NOMO-1 treated with dmso at 0.1 percent for 144 hours (cell line): Measurements from ENCODE around the gene C22orf39.

ENCODE experiments used
- DNase-seq: peaks from one replicate; lab custom pipeline; 2025; ENCODE audit not compliant: unreplicated experiment; lab: John Stamatoyannopoulos, UW

C22orf39 gene

DNA sequence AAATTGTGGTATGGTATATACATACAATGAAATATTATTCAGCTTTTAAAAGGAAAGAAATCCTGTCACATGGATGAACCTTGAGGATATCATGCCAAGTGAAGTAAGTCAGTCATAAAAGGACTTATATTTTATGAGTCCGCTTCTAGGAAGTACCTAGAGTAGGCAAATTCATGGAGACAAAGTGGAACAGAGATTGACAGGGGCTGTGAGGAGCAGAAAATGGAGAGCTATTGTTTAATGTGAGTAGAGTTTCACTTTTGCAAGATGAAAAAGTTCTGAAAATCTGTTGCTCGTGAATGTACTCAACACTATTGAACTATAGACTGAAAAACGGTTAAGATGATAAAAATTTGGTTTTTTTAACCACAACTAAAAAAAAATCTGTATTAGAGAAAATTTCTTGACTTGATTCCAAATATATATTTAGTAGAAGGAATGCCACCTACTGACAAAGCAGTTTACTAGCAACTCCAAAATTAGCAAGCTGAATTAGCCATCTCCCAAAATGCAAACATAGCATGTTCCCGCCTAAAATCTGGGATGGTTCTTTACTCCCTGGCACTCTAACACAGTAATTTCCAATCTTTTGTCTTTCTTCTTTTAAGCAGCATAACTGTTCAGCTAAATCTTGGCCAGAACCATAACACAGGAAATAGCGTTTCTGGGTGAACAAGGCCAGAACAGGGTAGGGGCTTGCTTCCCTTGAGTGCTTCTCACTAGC lies 30.0 kb upstream of the C22orf39 start:
- DNase-seq, result no peak

- no peak for DNase-seq
These were observed 28.5 kb upstream of the C22orf39 start for GRCh38 chr22:19476023-19476422.

- no peak for DNase-seq
These were observed 26.1 kb upstream of the C22orf39 start for GRCh38 chr22:19473578-19473977.

DNA sequence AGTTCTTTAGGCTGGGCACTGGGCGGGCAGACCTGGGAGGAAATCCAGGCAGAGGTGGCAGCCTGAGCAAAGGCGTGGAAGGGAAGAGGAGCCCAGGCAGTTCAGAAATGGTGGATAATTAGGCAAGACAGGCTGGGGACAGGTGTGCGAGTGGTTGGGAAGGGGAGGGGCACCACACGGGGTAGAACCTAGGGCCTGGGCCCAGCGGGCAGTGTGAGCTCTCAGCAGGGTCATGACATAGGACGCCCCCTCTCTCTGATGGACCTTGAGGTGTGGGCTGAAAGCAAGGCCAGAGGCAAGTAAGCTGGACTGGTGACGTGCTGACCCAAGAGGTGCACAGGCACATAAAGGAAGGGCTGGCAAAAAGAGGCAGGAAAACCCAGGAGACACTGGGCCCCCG lies 24.7 kb upstream of the C22orf39 start:
- DNase-seq, result no peak

GRCh38 chr22:19471572-19471971 lies 24.1 kb upstream of the C22orf39 start:
- DNase-seq, result no peak

GRCh38 chr22:19470010-19470409 lies 22.5 kb upstream of the C22orf39 start:
- DNase-seq, result no peak

- DNase-seq, result no peak
These were observed 21.9 kb upstream of the C22orf39 start for GRCh38 chr22:19469421-19469820.

- no peak for DNase-seq
These were observed 20.4 kb upstream of the C22orf39 start for GRCh38 chr22:19467912-19468311.

- DNase-seq, result no peak
These were observed 19.6 kb upstream of the C22orf39 start for GRCh38 chr22:19466848-19467752.

DNA sequence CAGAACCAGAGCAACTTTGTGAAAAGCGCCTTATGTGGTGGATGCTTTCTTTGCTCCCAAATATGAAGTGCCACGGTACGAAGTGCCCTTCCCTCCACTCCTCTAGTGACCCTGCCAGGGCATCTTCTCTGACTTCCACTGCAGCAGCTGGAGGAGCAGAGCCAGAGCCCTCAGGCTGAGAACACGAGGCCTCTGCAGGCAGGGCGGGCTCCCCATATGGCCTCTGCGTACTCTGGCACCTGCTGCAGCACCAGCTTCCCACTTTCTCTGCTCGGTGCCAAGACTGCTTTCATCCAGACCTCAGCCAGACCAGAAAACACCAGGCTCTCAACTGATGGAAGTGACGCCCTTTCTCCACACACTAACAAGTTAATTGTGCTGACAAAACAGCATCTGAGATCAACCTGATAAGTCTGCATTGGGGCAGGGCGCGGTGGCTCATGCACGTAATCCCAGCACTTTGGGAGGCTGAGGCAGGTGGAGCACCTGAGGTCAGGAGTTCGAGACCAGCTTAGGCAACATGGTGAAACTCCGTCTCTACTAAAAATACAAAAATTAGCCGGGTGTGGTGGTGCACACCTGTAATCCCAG lies 18.7 kb upstream of the C22orf39 start:
- DNase-seq, result no peak

- DNase-seq, result no peak
These were observed 17.5 kb upstream of the C22orf39 start for GRCh38 chr22:19464975-19465374.

DNA sequence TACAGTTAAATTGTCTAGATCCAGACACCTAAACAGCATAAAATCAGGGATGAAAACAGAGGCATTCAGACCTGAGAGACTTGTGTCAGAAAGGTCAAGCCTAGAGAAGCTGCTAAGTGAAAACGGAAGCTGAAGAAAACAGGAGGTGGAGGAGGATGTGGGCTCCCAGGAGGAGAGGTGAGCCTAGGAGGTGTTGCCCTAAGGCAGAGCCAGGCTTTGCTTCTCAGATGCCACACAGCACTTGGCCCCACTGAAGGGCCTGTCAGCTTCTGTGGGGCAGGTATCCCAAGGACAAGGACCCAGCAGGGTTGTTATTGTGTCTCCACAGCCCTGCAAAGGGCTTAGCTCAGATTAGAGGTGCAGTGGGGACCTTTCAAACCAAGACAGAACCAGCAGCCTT lies 17.0 kb upstream of the C22orf39 start:
- DNase-seq, result no peak

DNA sequence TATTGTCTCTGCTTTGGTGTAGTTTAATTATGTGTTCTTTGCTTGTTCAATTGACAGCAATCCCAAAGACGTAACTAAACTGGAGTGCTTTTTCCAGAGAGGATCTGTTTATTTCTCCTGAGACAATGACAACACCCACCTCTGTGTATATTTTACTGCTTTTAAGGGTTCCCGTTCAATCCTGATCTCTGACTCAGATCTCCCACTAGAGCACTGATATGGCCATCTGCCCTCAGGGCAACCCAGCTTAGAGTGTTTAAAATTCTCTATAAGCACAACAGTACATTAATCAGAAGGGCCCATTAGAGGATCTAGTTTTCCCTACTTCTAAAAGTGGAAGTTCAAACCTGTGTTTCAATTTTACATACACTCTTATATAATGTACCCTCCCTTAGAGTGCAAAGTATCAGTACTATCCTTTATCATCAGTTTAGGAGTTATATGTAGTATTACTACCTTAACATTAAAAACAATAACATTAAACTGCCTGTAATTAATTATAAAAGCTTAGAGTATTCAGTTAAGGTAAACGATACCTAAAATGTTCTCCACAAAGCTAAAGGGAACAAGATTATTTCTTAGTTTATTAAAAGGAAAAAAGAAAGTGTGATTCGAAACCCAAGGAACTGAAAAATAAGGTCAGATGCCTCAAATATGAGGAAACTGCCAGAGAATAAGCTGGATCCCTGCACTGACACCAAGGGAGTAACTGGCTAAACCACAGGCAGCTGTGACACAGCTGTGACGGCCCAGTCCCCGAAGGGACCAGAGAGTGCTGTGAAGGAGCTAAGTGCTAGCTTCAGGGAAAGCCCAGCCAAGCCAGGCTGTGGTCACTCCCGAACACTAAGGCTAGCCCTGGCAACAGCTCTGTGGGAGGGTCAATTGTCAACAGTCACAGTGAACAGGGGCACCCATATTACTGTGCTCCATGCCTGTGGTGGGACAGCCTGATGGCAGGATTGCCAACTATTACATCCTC lies 16.3 kb upstream of the C22orf39 start:
- no peak for DNase-seq

GRCh38 chr22:19463008-19463407 lies 15.5 kb upstream of the C22orf39 start:
- no peak for DNase-seq

GRCh38 chr22:19461506-19461905 lies 14.0 kb upstream of the C22orf39 start:
- DNase-seq, result no peak

- no peak for DNase-seq
These were observed 12.5 kb upstream of the C22orf39 start for GRCh38 chr22:19460036-19460435.

DNA sequence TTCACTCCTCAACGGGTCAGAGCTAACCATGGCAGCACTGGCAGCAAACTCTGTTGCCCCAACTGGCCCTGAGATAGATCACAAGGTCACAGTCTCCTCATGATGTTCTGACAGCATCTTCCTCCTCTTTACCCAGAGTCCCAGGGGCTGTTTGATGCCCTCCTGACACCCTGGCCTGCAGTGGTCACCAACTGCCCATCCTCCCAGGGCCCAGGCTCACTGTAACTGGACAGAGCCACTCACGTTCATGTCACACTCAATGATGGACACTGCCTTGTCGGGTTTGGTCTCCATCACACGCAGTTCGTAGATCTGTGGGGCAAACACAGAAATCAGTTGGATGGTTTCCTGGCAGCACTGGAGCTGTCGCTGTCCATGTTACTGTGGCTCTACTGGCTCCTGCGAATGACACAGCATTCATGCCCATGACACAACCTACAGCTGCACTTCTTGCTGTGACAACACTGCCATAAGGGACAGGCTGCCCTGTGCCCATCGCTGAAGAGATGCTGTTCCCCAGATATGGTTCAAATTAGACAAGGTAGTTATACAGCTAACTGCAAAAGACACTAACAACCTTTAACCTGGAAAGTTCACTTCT lies 10.4 kb upstream of the C22orf39 start:
- DNase-seq, result no peak

DNA sequence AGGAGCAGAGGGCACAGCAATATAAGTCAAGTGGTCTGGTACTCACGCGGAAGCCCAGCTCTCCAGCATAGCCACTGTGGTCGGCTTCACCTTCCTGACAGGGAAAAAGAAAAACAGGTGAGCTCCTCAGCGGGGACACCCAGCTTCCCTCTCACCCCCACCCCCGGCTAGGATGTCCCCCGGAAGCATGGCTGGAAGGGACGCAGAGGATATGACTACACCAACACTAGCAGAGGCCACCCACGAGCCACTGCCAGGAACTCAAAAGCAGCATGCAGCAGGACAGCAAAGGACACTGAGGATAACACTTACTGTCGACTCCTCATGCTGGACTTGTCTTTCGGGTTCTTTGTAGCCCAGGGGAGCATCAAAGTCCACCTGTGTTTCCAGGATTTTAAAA lies 9.0 kb upstream of the C22orf39 start:
- DNase-seq, result no peak

DNA sequence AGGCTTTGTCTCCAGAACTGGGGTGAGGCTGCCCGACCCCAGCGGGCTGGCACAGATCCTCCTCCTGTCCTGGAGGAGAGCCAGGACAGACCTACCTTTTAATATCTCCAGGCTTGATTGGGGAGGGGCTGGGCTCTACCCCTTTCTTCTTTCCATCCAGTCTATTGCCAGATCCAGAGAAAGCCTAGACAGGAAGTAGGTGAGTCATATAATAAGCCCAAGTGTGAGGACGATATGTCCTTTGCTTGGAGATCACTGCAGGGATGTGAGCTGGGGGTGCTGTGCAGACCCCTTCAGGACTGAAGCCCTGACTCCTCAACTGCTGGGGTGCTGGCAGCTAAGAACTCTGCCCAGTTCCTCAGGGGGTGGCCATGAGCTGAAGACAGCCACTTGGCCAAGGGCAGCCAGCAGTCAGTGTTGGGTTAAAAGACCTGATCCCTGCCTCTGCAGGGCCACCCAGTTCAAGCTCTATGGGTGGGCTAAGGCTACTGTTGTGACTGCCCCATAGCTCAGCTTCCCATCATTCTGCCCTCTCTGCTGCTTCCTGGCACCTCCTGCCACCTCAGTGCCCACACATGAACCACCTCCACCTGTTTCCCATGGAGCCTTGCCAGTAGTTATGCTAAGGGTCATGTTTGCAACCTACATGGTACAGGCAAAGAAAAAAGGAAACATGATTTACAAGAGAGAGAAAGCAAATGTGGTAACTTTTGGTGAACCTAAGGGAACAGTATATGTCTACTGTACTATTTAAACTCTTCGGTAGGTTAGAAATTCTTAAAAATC lies 8.3 kb upstream of the C22orf39 start:
- DNase-seq, result no peak

DNA sequence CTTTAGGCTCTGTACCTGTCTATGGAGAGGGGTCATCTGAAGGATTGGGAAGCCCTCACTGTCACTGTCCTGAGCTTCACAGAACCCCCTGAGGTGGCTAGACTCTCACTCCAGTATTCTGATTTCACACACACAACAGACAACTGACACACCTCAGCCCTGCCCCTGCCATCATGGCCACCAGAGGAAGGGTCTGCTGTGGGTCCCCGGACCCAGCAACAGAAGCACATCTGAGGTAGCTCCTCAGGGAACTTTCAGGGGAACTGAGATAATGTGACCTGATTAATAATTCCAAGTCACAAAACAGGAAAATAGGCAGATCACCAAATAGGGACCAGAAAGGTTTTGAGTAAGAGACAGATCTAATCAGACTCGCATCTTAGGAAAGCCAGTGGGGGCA lies 7.5 kb upstream of the C22orf39 start:
- no peak for DNase-seq
